GM18505 (cell line): ENCODE results near the gene RUNX2.

Source experiments
- ATAC-seq: cut with Tn5 transposase; IDR thresholded peaks from one replicate; pipeline ENCODE4 v1.9.1; 2021; ENCODE audit not compliant: unreplicated experiment
- POLR2A ChIP-seq: IDR thresholded peaks from 4 replicates; pipeline ENCODE4 v1.6.1; 2011; ENCODE audit warnings: borderline replicate concordance; ENCODE audit not compliant: insufficient read depth, insufficient read length; ENCODE audit errors: extremely low read depth

The RUNX2 gene

GRCh38 chr6:45651301-45651700 lies 323.2 kb downstream of the RUNX2 start:
- ATAC-seq, result no peak
- no peak for TF ChIP-seq POLR2A

- no peak for TF ChIP-seq POLR2A
- no peak for ATAC-seq
Measured at GRCh38 chr6:45652416-45652815, 324.3 kb downstream of the RUNX2 start.

- TF ChIP-seq POLR2A, result no peak
- ATAC-seq, result no peak
Measured at GRCh38 chr6:45653117-45653883, 325.2 kb downstream of the RUNX2 start.

- TF ChIP-seq POLR2A, result no peak
- ATAC-seq, result no peak
Measured at GRCh38 chr6:45654673-45655072, 326.5 kb downstream of the RUNX2 start.

GRCh38 chr6:45655745-45656476 lies 327.8 kb downstream of the RUNX2 start:
- no peak for TF ChIP-seq POLR2A

GRCh38 chr6:45657226-45657625 lies 329.1 kb downstream of the RUNX2 start:
- TF ChIP-seq POLR2A, result no peak

More at GRCh38 chr6:45655745-45656476, 327.8 kb downstream of the RUNX2 start:
- no peak for ATAC-seq

GRCh38 chr6:45658400-45658799 lies 330.3 kb downstream of the RUNX2 start:
- no peak for TF ChIP-seq POLR2A
- ATAC-seq, result no peak

More at GRCh38 chr6:45657226-45657625, 329.1 kb downstream of the RUNX2 start:
- no peak for ATAC-seq

GRCh38 chr6:45658958-45659357 lies 330.8 kb downstream of the RUNX2 start:
- no peak for TF ChIP-seq POLR2A
- no peak for ATAC-seq

- TF ChIP-seq POLR2A, result no peak
- ATAC-seq, result no peak
Measured at GRCh38 chr6:45661661-45662060, 333.5 kb downstream of the RUNX2 start.

GRCh38 chr6:45663251-45664221 lies 335.4 kb downstream of the RUNX2 start:
- no peak for TF ChIP-seq POLR2A
- ATAC-seq, result no peak

GRCh38 chr6:45664707-45665106 lies 336.6 kb downstream of the RUNX2 start:
- ATAC-seq, result no peak
- no peak for TF ChIP-seq POLR2A

GRCh38 chr6:45665859-45666258 lies 337.7 kb downstream of the RUNX2 start:
- ATAC-seq, result no peak
- TF ChIP-seq POLR2A, result no peak

GRCh38 chr6:45666846-45667245 lies 338.7 kb downstream of the RUNX2 start:
- TF ChIP-seq POLR2A, result no peak
- ATAC-seq, result no peak
